HT-29 (cell line): ENCODE results near the gene ADGRA1. TPM values are rescaled to one million over a fixed set of nuclear protein-coding genes. Genes with fewer than 3 reads are reported as not detected.
A peak's percentile ranks its signal among the peaks of the same experiment; 100 is the strongest.
"Not testable (repeated sequence)": the region's sequence is repeated elsewhere in the genome, so short reads cannot be mapped to it uniquely, and the experiment has no call there.

Source experiments
- DNase-seq: peaks from one replicate; pipeline ENCODE4 v3.0.0-alpha.2; 2015; ENCODE audit warnings: low spot score
- total RNA-seq: library from RNA; depleted of rRNA; stranded (reverse); fragments of >200 nt; shearing (Covaris generic); gene quantifications from 2 replicates; pipeline ENCODE4 v1.2.3, GENCODE V29; 2014

ADGRA1 gene
- total RNA-seq, 1 experiment from 2014 or later, result not detected

DNA sequence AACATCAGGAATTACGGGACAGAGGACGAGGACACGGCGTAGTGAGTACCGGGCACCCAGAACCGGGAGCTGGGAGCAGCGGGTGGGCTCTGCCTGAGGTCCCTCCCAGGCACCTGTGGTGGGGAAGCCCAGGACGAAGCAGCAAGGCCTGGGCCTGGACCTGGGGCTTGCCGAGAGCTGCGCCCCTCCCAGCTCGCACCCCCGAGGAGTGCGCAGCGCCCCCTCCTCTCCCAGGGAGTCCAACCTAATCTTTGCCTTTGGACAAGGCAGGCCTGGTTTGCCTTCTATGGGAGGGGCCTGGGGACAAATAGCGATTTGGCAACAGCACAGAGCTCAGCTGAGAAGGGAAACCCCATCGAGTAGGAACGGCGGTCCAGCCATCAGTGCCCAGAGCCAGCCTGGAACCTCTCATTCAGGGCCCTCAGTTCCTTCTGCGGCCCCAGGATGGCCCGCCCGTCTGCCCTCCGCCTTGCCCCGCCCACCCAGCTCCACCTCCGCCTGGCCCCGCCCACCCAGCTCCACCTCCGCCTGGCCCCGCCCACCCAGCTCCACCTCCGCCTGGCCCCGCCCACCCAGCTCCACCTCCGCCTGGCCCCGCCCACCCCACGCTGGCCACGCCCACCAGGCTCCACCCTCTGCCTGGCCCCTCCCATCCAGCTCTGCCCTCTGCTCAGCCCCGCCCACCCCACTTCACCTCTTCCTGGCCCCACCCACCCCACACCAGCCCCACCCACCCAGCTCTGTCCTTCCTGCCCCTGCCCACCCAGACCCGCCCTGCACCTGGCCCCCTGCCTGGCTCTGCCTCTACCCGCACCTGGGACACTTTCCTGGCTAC, 39.8 kb downstream of the ADGRA1 start:
- no peak for DNase-seq

GRCh38 chr10:133128126-133129070, 40.7 kb downstream of the ADGRA1 start:
- no peak for DNase-seq

DNA sequence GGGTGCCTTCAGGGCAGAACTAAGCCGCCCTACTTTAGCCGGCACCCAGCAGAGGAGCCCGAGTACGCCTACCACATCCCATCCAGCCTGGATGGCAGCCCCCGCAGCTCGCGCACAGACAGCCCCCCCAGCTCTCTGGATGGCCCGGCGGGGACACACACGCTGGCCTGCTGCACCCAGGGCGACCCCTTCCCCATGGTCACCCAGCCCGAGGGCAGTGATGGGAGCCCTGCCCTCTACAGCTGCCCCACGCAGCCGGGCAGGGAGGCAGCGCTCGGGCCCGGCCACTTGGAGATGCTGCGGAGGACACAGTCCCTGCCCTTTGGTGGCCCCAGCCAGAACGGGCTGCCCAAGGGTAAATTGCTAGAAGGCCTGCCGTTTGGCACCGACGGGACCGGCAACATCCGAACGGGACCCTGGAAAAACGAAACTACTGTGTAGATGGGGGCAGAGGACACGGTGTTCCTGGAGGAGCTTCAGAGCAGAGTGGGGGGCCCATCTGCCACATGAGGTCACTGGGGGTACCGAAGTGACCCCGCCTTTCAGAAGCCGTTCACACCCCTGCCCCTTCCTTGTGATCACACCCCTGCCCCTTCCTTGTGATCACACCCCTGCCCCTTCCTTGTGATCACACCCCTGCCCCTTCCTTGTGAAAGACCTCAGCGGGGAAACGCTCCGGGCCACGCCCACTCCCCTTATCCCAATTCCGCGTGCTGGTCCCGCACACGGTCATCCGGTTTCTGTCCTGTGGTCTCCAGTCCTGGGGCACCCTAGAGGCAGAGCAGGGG, 41.5 kb downstream of the ADGRA1 start:
- no peak for DNase-seq

GRCh38 chr10:133129859-133130495, 42.3 kb downstream of the ADGRA1 start:
- no peak for DNase-seq

GRCh38 chr10:133130602-133131001, 42.9 kb downstream of the ADGRA1 start:
- DNase-seq, result no peak

GRCh38 chr10:133131053-133131452, 43.3 kb downstream of the ADGRA1 start:
- no peak for DNase-seq

DNA sequence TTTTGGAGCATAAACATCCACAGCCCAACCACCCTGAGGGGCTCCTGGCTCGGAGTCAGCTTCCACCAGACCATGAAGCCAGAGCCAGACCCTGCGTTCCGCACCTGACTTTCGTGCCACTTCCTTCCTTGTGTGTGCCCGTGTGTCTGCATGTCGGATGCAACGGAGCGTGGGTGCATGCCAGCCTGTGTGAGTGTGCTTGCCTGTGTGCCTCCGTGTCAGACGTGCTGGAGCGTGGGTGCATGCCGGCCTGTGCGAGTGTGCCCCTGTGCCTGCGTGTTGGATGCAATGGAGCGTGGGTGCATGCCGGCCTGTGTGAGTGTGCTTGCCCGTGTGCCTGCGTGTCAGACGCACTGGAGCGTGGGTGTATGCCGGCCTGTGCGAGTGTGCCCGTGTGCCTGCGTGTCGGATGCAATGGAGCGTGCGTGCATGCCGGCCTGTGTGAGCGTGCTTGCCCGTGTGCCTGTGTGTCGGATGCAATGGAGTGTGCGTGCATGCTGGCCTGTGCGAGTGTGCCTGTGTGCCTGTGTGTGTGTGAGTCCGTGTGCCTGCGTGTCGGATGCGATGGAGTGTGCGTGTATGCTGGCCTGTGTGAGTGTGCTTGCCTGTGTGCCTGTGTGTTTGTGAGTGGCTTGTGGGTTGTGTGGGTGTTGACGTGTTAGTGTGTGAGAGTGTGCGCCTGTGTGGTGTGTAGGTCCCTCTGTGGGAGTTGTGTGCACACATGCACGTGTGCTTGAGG, 44.2 kb downstream of the ADGRA1 start:
- DNase-seq, result no peak

GRCh38 chr10:133132473-133133291, 45.0 kb downstream of the ADGRA1 start:
- no peak for DNase-seq

- DNase-seq, result no peak
Observed at GRCh38 chr10:133133471-133134231, 45.9 kb downstream of the ADGRA1 start.

DNA sequence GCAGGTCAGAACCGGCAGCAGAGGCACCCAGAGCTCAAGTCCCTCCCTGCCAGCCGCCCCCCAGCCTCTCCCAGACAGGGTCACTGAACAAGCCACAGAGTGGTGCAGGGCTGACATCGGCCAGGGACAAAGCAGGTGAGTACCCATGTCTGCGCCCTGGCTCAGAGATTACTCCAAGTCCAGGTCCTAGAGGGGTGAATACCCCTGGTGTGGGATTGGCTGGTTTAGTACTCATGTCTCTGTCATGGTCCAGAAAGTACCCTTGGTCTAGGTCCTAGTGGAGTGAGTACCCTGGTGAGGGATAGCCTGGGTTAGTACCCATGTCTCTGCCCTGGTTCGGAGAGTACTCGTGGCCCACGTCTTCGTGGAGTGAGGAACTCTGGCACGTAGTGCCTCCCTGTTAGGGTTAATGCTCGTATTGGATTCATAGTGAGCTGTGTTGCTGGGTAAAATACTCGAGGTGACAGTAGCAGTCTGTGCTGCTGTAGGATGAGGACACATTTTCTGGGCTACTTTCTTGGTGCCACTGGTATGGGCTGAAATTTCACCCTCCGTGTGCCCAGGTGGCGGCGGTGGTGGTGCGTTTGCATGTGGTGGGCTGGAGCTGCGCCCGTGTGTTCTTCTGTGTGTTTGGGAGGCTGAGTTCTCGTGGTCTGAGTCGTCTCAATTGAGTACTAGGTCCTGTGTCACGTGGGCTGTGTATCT, 46.8 kb downstream of the ADGRA1 start:
- no peak for DNase-seq

DNA sequence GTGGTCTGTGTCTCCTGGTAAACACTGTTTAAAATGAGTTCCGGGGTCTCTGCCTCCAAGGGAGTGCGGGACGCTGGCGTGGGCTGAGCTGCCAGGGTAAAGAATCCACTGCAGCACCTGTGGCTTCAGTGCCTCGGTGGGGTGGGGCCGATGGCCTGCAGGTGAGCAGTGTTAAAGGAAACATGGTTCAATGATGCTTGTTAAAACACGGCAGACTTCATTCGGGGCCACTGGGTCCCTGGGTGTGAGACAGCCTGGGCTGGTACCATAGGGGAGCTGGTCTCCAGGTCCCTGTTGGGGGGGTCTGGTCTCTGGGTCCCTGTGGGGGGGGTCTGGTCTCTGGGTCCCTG, 47.4 kb downstream of the ADGRA1 start:
- no peak for DNase-seq

DNA sequence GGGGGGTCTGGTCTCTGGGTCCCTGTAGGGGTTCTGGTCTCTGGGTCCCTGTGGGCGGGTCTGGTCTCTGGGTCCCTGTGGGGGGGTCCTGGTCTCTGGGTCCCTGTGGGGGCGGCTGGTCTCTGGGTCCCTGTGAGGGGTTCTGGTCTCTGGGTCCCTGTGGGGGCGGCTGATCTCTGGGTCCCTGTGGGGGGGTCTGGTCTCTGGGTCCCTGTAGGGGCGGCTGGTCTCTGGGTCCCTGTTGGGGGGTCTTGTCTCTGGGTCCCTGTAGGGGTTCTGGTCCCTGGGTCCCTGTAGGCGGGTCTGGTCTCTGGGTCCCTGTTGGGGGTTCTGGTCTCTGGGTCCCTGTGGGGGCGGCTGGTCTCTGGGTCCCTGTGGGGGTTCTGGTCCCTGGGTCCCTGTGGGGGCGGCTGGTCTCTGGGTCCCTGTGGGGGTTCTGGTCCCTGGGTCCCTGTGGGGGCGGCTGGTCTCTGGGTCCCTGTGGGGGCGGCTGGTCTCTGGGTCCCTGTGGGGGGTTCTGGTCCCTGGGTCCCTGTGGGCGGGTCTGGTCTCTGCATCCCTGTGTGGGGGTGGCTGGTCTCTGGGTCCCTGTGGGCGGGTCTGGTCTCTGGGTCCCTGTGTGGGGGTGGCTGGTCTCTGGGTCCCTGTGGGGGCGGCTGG, 49.9 kb downstream of the ADGRA1 start:
- not testable (repeated sequence) for DNase-seq

- peak; percentile 32 for DNase-seq
Observed at GRCh38 chr10:133139551-133140065, 51.9 kb downstream of the ADGRA1 start.

GRCh38 chr10:133140417-133141143, 52.9 kb downstream of the ADGRA1 start:
- DNase-seq, result no peak

DNA sequence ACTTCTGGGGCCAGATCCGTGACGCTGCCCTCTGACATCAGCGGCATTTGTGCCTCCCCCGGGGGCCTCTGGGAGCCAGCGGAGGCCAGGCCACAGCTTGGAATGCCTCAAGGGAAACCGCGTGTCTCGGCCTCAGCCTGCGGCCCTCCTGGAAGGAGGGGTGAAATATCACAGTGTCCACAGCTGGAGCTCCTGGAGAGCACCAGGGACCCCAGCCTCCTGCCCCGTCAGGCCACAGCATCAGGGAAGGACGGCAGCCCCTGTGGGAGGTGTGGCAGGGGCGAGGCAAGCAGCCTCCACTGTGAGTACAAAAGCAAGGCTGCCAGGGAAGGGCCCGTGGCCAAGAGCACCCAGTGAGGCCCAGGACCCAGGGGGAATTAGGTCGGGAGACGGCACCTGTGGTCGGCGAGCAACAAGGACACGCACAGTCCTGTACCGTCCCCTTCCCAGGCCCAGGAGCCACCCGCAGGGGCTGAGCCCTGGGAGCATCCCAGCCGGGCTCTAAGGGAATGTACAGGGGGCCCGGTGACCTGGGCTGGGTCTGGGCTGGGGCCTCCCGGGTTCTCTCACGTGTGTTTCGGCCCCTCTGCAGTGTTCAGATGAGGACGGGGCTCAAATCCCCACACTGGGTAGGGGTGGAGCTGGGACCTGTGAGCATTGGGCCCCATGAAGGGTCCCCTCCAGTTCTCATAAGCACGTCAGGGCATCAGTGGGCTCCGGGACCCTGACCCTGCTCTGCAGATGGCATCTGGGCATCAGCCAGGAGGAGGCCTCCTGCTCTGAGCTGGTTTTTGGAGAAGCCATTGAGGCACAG, 53.6 kb downstream of the ADGRA1 start:
- no peak for DNase-seq

- no peak for DNase-seq
Observed at GRCh38 chr10:133141958-133142340, 54.2 kb downstream of the ADGRA1 start.
